Measurements from ENCODE around the gene MTSS2. TPM values are rescaled to one million over a fixed set of nuclear protein-coding genes. Genes with fewer than 3 reads are reported as not detected.

The MTSS2 gene
- polyA plus RNA-seq, 1 of the 3 experiments (the other 2 are of a cell fraction), result 54.1 TPM

DNA sequence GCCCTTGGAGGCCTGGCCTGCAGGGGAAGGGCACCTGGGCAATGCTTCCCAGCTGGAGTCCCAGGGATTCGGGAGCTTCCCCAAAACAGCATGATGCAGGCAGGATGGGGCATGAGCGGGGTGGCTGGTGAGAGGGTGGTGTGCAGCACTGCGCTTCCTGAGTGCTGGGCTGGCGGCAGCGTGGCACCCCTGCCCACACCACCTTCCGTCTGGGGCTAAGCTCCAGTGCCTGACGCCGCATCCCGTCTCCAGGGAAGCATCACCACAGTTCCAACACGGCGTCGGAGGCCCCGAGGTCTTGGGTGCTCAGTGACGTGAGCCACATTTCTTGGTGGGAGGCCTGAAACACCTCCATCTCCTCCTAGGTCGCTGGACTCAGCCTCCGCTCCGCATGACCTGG, 13.8 kb upstream of the MTSS2 start:
- H3K36me3 ChIP-seq (replicated peaks in 1 of 2; ENCODE audit: control insufficient read depth in 1 of 2, insufficient read depth in 2 of 2, low read length in 1 of 2), result no peaks in the 10 kb centered on the region
- peaks cover 22% of the 10 kb centered on the region for H3F3A ChIP-seq (replicated peaks; ENCODE audit: insufficient read depth)
- H3K9me2 ChIP-seq, result no peaks in the 10 kb centered on the region
- peaks cover 45 to 83% of the 10 kb centered on the region in 2 experiments; a peak in 3 of 4 replicates for H3K4me1 ChIP-seq (ENCODE audit: control insufficient read depth in 1 of 2, insufficient read depth in 2 of 2, low read depth in 1 of 2, low read length in 1 of 2)
- CTCF ChIA-PET, result interaction anchor here (1.7 kb wide), 1 partner anchor 101 kb away, joined by 3 read pairs; no protein-coding TSS in a partner anchor
- POLR2A ChIA-PET, result no interaction called here
- H3K9me3 ChIP-seq, result no peaks in the 10 kb centered on the region
- DNase-seq, result no peak
- H3K27ac ChIP-seq (ENCODE audit: low read depth in 2 of 2, low read length in 1 of 2), result no peak overlapping the region; a peak in 1 of 4 replicates
- no peak overlapping the region for H3K9ac ChIP-seq
- 84% methylated on average over 6 of the region's 17 CpGs for WGBS (ENCODE audit: low lambda C conversion rate)
- H2AFZ ChIP-seq (ENCODE audit: low read depth), result no peak overlapping the region
- TF ChIP-seq MEF2A (IDR thresholded peaks at IDR 0.05; ENCODE audit: borderline replicate concordance, low read depth) (no peak), SIN3A (IDR thresholded peaks at IDR 0.05; ENCODE audit: borderline replicate concordance, low read depth, low read length) (no peak), GABPA (IDR thresholded peaks at IDR 0.05; ENCODE audit: low read depth) (no peak), NRF1 (IDR thresholded peaks at IDR 0.05; ENCODE audit: low read depth, low read length) (no peak), TCF12 (IDR thresholded peaks at IDR 0.05) (no peak), RFX5 (IDR thresholded peaks at IDR 0.05; ENCODE audit: low read length) (no peak), GATA2 (CRISPR knock-in tag; IDR thresholded peaks at IDR 0.05) (no peak), EZH2phosphoT487 (IDR thresholded peaks at IDR 0.05; ENCODE audit: borderline replicate concordance, low read depth) (no peak), ELF1 (IDR thresholded peaks at IDR 0.05) (no peak), RAD21 (IDR thresholded peaks at IDR 0.05; ENCODE audit: low read length) (no peak), FOSL2 (IDR thresholded peaks at IDR 0.05; ENCODE audit: borderline replicate concordance, low read depth) (no peak), YY1 (IDR thresholded peaks at IDR 0.05; ENCODE audit: low read depth) (no peak), RCOR1 (IDR thresholded peaks at IDR 0.05; ENCODE audit: low read length) (no peak), TEAD4 (IDR thresholded peaks at IDR 0.05; ENCODE audit: borderline replicate concordance, insufficient read depth) (no peak), MXI1 (IDR thresholded peaks at IDR 0.05; ENCODE audit: low read depth, low read length) (no peak)
- TF ChIP-seq, protein P1, sequence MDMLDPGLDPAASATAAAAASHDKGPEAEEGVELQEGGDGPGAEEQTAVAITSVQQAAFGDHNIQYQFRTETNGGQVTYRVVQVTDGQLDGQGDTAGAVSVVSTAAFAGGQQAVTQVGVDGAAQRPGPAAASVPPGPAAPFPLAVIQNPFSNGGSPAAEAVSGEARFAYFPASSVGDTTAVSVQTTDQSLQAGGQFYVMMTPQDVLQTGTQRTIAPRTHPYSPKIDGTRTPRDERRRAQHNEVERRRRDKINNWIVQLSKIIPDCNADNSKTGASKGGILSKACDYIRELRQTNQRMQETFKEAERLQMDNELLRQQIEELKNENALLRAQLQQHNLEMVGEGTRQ (IDR thresholded peaks at IDR 0.05; ENCODE audit: borderline replicate concordance, low read depth, low read length), result no peak
- TF ChIP-seq, protein P2, sequence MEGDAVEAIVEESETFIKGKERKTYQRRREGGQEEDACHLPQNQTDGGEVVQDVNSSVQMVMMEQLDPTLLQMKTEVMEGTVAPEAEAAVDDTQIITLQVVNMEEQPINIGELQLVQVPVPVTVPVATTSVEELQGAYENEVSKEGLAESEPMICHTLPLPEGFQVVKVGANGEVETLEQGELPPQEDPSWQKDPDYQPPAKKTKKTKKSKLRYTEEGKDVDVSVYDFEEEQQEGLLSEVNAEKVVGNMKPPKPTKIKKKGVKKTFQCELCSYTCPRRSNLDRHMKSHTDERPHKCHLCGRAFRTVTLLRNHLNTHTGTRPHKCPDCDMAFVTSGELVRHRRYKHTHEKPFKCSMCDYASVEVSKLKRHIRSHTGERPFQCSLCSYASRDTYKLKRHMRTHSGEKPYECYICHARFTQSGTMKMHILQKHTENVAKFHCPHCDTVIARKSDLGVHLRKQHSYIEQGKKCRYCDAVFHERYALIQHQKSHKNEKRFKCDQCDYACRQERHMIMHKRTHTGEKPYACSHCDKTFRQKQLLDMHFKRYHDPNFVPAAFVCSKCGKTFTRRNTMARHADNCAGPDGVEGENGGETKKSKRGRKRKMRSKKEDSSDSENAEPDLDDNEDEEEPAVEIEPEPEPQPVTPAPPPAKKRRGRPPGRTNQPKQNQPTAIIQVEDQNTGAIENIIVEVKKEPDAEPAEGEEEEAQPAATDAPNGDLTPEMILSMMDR (IDR thresholded peaks at IDR 0.05), result no peak
- TF ChIP-seq, protein P3, sequence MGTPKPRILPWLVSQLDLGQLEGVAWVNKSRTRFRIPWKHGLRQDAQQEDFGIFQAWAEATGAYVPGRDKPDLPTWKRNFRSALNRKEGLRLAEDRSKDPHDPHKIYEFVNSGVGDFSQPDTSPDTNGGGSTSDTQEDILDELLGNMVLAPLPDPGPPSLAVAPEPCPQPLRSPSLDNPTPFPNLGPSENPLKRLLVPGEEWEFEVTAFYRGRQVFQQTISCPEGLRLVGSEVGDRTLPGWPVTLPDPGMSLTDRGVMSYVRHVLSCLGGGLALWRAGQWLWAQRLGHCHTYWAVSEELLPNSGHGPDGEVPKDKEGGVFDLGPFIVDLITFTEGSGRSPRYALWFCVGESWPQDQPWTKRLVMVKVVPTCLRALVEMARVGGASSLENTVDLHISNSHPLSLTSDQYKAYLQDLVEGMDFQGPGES (IDR thresholded peaks at IDR 0.05; ENCODE audit: low read depth, low read length), result no peak
- H4K20me1 ChIP-seq (ENCODE audit: insufficient read depth), result no peaks in the 10 kb centered on the region
- H3K27me3 ChIP-seq (ENCODE audit: insufficient read depth), result no peaks in the 10 kb centered on the region
- no peaks in the 10 kb centered on the region for H3K79me2 ChIP-seq (ENCODE audit: insufficient read depth)
- no peak overlapping the region for H3K4me2 ChIP-seq
- no peak overlapping the region for H3K4me3 ChIP-seq (ENCODE audit: low read depth in 2 of 2, low read length in 1 of 2)
